Measurements from ENCODE around the gene PAK1.

DNA sequence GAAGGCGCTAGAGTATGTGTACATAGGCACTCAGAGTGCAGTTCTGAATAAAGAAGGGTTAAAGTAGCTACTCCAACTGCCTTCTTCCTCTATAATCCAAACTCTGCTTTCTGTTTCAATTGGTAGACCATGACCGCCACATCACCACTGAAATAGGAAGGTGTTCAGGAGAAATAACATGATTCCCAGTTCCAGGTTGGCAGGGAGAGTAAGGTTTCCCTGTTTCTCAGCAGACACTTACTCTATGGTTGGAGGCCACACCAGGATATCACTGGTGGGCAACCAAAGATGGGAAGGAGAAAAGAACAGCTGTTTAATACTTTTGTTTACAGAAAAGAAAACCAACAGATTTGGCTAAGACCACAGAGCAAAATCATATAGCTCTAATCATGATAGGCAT lies 37.9 kb downstream of the PAK1 start:
- TF ChIP-seq, protein P1, sequence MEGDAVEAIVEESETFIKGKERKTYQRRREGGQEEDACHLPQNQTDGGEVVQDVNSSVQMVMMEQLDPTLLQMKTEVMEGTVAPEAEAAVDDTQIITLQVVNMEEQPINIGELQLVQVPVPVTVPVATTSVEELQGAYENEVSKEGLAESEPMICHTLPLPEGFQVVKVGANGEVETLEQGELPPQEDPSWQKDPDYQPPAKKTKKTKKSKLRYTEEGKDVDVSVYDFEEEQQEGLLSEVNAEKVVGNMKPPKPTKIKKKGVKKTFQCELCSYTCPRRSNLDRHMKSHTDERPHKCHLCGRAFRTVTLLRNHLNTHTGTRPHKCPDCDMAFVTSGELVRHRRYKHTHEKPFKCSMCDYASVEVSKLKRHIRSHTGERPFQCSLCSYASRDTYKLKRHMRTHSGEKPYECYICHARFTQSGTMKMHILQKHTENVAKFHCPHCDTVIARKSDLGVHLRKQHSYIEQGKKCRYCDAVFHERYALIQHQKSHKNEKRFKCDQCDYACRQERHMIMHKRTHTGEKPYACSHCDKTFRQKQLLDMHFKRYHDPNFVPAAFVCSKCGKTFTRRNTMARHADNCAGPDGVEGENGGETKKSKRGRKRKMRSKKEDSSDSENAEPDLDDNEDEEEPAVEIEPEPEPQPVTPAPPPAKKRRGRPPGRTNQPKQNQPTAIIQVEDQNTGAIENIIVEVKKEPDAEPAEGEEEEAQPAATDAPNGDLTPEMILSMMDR (conservative IDR thresholded peaks at IDR 0.05) = no peak
- TF ChIP-seq EZH2 (IDR thresholded peaks at IDR 0.05; ENCODE audit: low read depth) = no peak
